Upper lobe of right lung (tissue), 1 donor: ENCODE measurements around the gene APLP2. TPM values are rescaled to one million over a fixed set of nuclear protein-coding genes. Genes with fewer than 3 reads are reported as not detected.
A peak's percentile ranks its signal among the peaks of the same experiment; 100 is the strongest.
"Not testable (repeated sequence)": the region's sequence is repeated elsewhere in the genome, so short reads cannot be mapped to it uniquely, and the experiment has no call there.

Experiments
- ATAC-seq: fragments of 200-7000 bp; cut with Tn5 transposase; one replicate; pipeline ENCODE4 v1.9.1; 2020; ENCODE audit warnings: mild to moderate bottlenecking, moderate library complexity
- DNase-seq: peaks from one replicate; pipeline ENCODE4 v3.0.0-alpha.2; 2020
- H3K27ac ChIP-seq: fragments of 200-600 bp; one replicate; pipeline ENCODE4 v1.8.0; 2022
- H3K27me3 ChIP-seq: fragments of 200-600 bp; one replicate; pipeline ENCODE4 v1.8.0; 2022; ENCODE audit warnings: mild to moderate bottlenecking
- H3K36me3 ChIP-seq: fragments of 200-600 bp; one replicate; pipeline ENCODE4 v1.8.0; 2022
- H3K4me1 ChIP-seq: fragments of 200-600 bp; one replicate; pipeline ENCODE4 v1.8.0; 2022
- H3K4me3 ChIP-seq: fragments of 200-600 bp; one replicate; pipeline ENCODE4 v1.8.0; 2022; ENCODE audit warnings: mild to moderate bottlenecking
- H3K9me3 ChIP-seq: fragments of 200-600 bp; one replicate; pipeline ENCODE4 v1.8.0; 2022
- CTCF ChIP-seq: fragments of 200-600 bp; IDR thresholded peaks from one replicate; pipeline ENCODE4 v1.8.0; 2022; ENCODE audit warnings: antibody characterized with exemption
- intact Hi-C: fragments of 100-400 bp; cut with DNase I; formaldehyde crosslinking; loops from one replicate; pipeline ENCODE4 v1.11.0; 2022
- total RNA-seq: library from RNA; stranded (reverse); fragmentation: NEBNext Ultra II Directional; extraction: Animal tissue kit (Norgen Biotek cat#: 25700); gene quantifications from one replicate; pipeline ENCODE4 v1.2.1, GENCODE V29; 2021
- donor health status: DM: no; HTN: yes; CAD: no; lungs with severe emphysema.

Gene APLP2
- total RNA-seq, 1 donor from 2014 or later, result 726 TPM

DNA sequence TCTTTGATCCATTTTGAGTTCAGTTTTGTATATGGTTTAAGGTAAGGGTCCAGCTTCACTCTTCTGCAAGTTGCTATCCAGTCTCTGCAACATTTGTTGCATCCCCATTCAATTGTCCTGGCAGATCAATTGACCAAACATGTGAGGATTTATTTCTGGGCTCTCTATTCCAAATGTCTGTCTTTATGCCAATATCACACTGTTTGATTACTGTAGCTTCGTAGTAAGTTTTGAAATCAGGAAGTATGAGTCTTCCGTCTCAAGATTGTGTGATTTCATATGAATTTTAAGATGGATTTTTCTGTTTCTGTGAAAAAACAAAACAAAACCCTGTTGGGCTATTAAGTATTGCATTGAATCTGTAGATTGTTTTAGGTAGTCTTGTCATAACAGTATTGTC lies 17.0 kb downstream of the APLP2 start:
- H3K27me3 ChIP-seq, result no peaks in the 10 kb centered on the region
- peaks cover 41% of the 10 kb centered on the region for H3K4me1 ChIP-seq
- intact Hi-C loops, result no loop called here
- H3K36me3 ChIP-seq, result no peaks in the 10 kb centered on the region
- no peaks in the 10 kb centered on the region for H3K9me3 ChIP-seq
- no peak overlapping the region for H3K4me3 ChIP-seq
- no peak for TF ChIP-seq CTCF
- H3K27ac ChIP-seq, result no peak overlapping the region
- DNase-seq, result no peak
- no peak for ATAC-seq

- TF ChIP-seq CTCF, result no peak
- H3K27me3 ChIP-seq, result no peaks in the 10 kb centered on the region
- H3K27ac ChIP-seq, result no peak overlapping the region
- intact Hi-C loops, result no loop called here
- ATAC-seq (peak; percentile 89), DNase-seq (no peak)
- no peaks in the 10 kb centered on the region for H3K36me3 ChIP-seq
- H3K4me3 ChIP-seq, result no peak overlapping the region
- H3K9me3 ChIP-seq, result no peaks in the 10 kb centered on the region
- H3K4me1 ChIP-seq, result peaks cover 41% of the 10 kb centered on the region
These were observed 17.7 kb downstream of the APLP2 start for GRCh38 chr11:130087294-130087926.

DNA sequence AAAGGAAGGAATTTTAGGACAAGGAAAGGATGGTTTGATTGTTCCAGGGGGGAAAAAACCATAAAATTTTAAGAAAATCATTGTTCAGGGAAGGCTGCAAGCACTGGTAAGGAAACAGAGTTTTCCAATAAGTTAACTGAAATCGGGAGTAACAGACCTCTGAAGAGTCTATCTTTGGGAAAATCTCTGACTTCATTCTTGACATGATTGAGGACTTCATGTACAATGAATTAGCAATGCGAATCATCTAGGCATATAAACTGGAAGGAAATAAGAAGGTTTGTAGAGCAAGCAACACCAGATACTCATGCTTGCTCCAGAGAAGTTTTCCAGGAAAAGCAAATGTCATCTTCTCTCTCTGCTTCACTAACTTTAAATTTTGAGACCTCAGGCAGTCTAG lies 18.5 kb downstream of the APLP2 start:
- DNase-seq (no peak), ATAC-seq (no peak)
- Histone ChIP-seq H3K27ac (no peak overlapping the region), H3K4me3 (no peak overlapping the region), H3K27me3 (no peaks in the 10 kb centered on the region), H3K9me3 (no peaks in the 10 kb centered on the region), H3K4me1 (peaks cover 41% of the 10 kb centered on the region), H3K36me3 (no peaks in the 10 kb centered on the region)
- intact Hi-C loops, result no loop called here
- TF ChIP-seq CTCF, result no peak

DNA sequence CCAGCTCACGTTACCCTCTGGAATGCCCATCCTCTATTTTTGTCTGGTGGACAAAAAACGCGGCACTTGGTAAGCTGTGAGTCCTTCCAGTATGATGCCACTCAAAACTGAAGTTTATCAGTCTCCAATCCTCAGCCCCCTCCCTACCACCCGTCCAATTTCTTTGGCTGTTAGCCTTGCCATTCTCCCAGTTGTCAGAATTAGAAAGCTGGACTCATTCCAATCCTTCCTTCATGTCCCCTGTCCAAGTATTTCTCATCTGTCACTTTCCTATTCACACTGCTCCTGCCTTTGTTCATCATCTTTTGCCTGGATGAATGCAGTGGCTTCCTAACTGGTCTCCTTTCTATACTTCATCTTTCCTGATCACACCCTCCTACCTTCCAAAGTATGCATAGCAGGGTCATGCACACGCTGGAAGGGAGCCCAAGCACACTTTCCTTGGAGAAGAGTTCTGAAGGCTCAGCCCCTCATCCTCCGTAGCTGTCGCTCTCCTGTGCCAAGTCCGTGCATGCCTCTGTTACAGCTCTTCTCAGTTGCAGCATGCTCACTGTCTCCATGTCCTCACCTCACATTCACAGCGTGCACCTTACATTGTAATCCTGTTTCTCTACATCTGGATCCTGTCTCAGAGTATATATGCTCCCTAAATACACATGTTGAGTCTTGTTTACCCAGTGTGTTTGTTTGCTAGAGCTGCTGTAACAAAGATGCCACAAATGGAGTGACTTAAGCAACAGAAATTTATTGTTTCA lies 19.4 kb downstream of the APLP2 start:
- Histone ChIP-seq H3K27me3 (no peaks in the 10 kb centered on the region), H3K36me3 (no peaks in the 10 kb centered on the region), H3K4me3 (no peak overlapping the region), H3K9me3 (no peaks in the 10 kb centered on the region), H3K27ac (no peak overlapping the region), H3K4me1 (peaks cover 41% of the 10 kb centered on the region)
- ATAC-seq (peak; percentile 28), DNase-seq (no peak)
- intact Hi-C loops, result no loop called here
- no peak for TF ChIP-seq CTCF

- intact Hi-C loops, result no loop called here
- Histone ChIP-seq H3K4me1 (peaks cover 41% of the 10 kb centered on the region), H3K27me3 (no peaks in the 10 kb centered on the region), H3K9me3 (no peaks in the 10 kb centered on the region), H3K36me3 (no peaks in the 10 kb centered on the region), H3K4me3 (no peak overlapping the region), H3K27ac (no peak overlapping the region)
- TF ChIP-seq CTCF, result no peak
- DNase-seq, result no peak
- no peak for ATAC-seq
These were observed 20.0 kb downstream of the APLP2 start for GRCh38 chr11:130089674-130090073.

- H3K27me3 ChIP-seq, intact Hi-C loops, H3K27ac ChIP-seq, ATAC-seq, H3K36me3 ChIP-seq, H3K9me3 ChIP-seq, DNase-seq, H3K4me3 ChIP-seq: not testable (repeated sequence)
- H3K4me1 ChIP-seq, result peaks cover 49% of the 10 kb centered on the region
These were observed 20.8 kb downstream of the APLP2 start for GRCh38 chr11:130090517-130090916.

- H3K36me3 ChIP-seq, H3K4me3 ChIP-seq, H3K9me3 ChIP-seq, intact Hi-C loops, ATAC-seq, H3K27me3 ChIP-seq, H3K27ac ChIP-seq, DNase-seq: not testable (repeated sequence)
- H3K4me1 ChIP-seq, result peaks cover 46% of the 10 kb centered on the region
These were observed 21.5 kb downstream of the APLP2 start for GRCh38 chr11:130091169-130091568.
